Measurements from ENCODE around the gene POU2F3. TPM values are rescaled to one million over a fixed set of nuclear protein-coding genes. Genes with fewer than 3 reads are reported as not detected.
A peak's percentile ranks its signal among the peaks of the same experiment; 100 is the strongest.

POU2F3 gene
- total and polyA plus RNA-seq, 2 of the 13 experiments (the other 11 are each of a cell fraction or from before 2014, with no cell fraction given), result not detected

GRCh38 chr11:120324932-120325810 is 85.2 kb downstream of the POU2F3 start, which contains the start of gene TLCD5 (continued):
- TF ChIP-seq EHMT2 (IDR thresholded peaks at IDR 0.05; ENCODE audit: borderline replicate concordance, low read depth, low read length), result no peak
- TF ChIP-seq TFDP2 (CRISPR knock-in tag; IDR thresholded peaks at IDR 0.05), result no peak
- no peak for TF ChIP-seq ZMYM3 (CRISPR knock-in tag; IDR thresholded peaks at IDR 0.05)
- no peak for TF ChIP-seq PLRG1 (conservative IDR thresholded peaks at IDR 0.05)
- TF ChIP-seq CREBL2 (CRISPR knock-in tag; IDR thresholded peaks at IDR 0.05; ENCODE audit: borderline replicate concordance), result no peak
- TF ChIP-seq ZBTB3 (CRISPR knock-in tag; IDR thresholded peaks at IDR 0.05; ENCODE audit: borderline replicate concordance, low read depth), result no peak
- TF ChIP-seq MAZ (IDR thresholded peaks at IDR 0.05; ENCODE audit: borderline replicate concordance, low read depth, low read length), result no peak
- peak; percentile 59 for TF ChIP-seq MAZ (CRISPR knock-in tag; IDR thresholded peaks at IDR 0.05; ENCODE audit: low read depth)
- TF ChIP-seq ATF2 (CRISPR knock-in tag; IDR thresholded peaks at IDR 0.05), result no peak
- no peak for TF ChIP-seq SIX4 (CRISPR knock-in tag; IDR thresholded peaks at IDR 0.05)
- peak; percentile 72; the same call in 1 of the 2 replicates for TF ChIP-seq KDM2A (CRISPR knock-in tag; IDR thresholded peaks at IDR 0.05; ENCODE audit: borderline replicate concordance, low read depth)
- no peak for TF ChIP-seq CENPX (CRISPR knock-in tag; IDR thresholded peaks at IDR 0.05)
- no peak; the same call in 1 of the 2 replicates for TF ChIP-seq ZNF629 (CRISPR knock-in tag; conservative IDR thresholded peaks at IDR 0.05)
- no peak for TF ChIP-seq ATRX (CRISPR knock-in tag; IDR thresholded peaks at IDR 0.05; ENCODE audit: borderline replicate concordance)
- peak; percentile 62; the same call in 1 of the 2 replicates for TF ChIP-seq PHF21A (CRISPR knock-in tag; IDR thresholded peaks at IDR 0.05)
- no peak for TF ChIP-seq ATF5 (CRISPR knock-in tag; IDR thresholded peaks at IDR 0.05; ENCODE audit: low read depth)
- TF ChIP-seq ZNF335 (CRISPR knock-in tag; IDR thresholded peaks at IDR 0.05), result no peak
- no peak for TF ChIP-seq ZNF570 (CRISPR knock-in tag; IDR thresholded peaks at IDR 0.05; ENCODE audit: borderline replicate concordance)
- TF ChIP-seq JUN (CRISPR knock-in tag; IDR thresholded peaks at IDR 0.05), result no peak
- TF ChIP-seq BCLAF1 (IDR thresholded peaks at IDR 0.05), result no peak
